IMR-90 (cell line): ENCODE measurements around the gene TOE1. TPM values are rescaled to one million over a fixed set of nuclear protein-coding genes. Genes with fewer than 3 reads are reported as not detected.
A peak's percentile ranks its signal among the peaks of the same experiment; 100 is the strongest.

Source experiments
- ATAC-seq: fragments of 200-7000 bp; cut with Tn5 transposase; 2 replicates; pipeline ENCODE4 v1.9.1; 2020; ENCODE audit warnings: low read depth, mild to moderate bottlenecking, moderate library complexity
- BruUV-seq: library from RNA; stranded (reverse); fragments of 400-500 nt; replicated peaks from 2 replicates; lab custom pipeline; 2021; lab: Mats Ljungman, UMichigan
- CTCF ChIA-PET: fragments of 300-600 bp; formaldehyde crosslinking; extraction: SDS; loops from one replicate; lab custom pipeline; 2021; ENCODE audit warnings: antibody characterized with exemption; lab: Yijun Ruan, JAX
- POLR2A ChIA-PET: fragments of 300-600 bp; sonication (Branson Sonifier 250); formaldehyde crosslinking; loops from one replicate; lab custom pipeline; 2022; ENCODE audit warnings: antibody characterized with exemption; ENCODE audit not compliant: unreplicated experiment; lab: Charles Lee
- DNase-seq: peaks from one replicate; pipeline ENCODE4 v3.0.0; 2013
- H2AFZ ChIP-seq: replicated peaks from 2 replicates; pipeline ENCODE3; 2013; ENCODE audit warnings: low read length, mild to moderate bottlenecking; ENCODE audit not compliant: poor library complexity
- H2AK5ac ChIP-seq: 2 replicates; pipeline ENCODE4 v1.6.1; 2013; ENCODE audit warnings: low read depth, low read length, inconsistent platforms
- H2AK9ac ChIP-seq: replicated peaks from 2 replicates; pipeline ENCODE3; 2013; ENCODE audit warnings: mild to moderate bottlenecking, low read depth, low read length, moderate library complexity; ENCODE audit not compliant: poor library complexity
- H2BK120ac ChIP-seq: 2 replicates; pipeline ENCODE4 v1.6.1; 2013; ENCODE audit warnings: low read depth, low read length, inconsistent platforms
- H2BK15ac ChIP-seq: 3 replicates; pipeline ENCODE4 v1.6.1; 2013; ENCODE audit warnings: low read depth, low read length, inconsistent platforms
- H2BK20ac ChIP-seq: 2 replicates; pipeline ENCODE4 v1.6.1; 2013; ENCODE audit warnings: low read depth, mild to moderate bottlenecking, inconsistent platforms, low read length, moderate library complexity
- H2BK5ac ChIP-seq: 2 replicates; pipeline ENCODE4 v1.6.1; 2013; ENCODE audit warnings: mild to moderate bottlenecking, low read depth, low read length, inconsistent platforms; ENCODE audit not compliant: poor library complexity, severe bottlenecking
- H3K14ac ChIP-seq: replicated peaks from 2 replicates; pipeline ENCODE4 v1.6.1; 2013; ENCODE audit warnings: low read depth, low read length, inconsistent platforms
- H3K18ac ChIP-seq: 2 replicates; pipeline ENCODE4 v1.6.1; 2013; ENCODE audit warnings: low read depth, low read length, control low read depth
- H3K23ac ChIP-seq: 2 replicates; pipeline ENCODE4 v1.6.1; 2013; ENCODE audit warnings: low read depth, low read length, inconsistent platforms
- H3K27ac ChIP-seq: 2 replicates; pipeline ENCODE4 v1.5.1; 2013; ENCODE audit warnings: mild to moderate bottlenecking, control low read depth, low read length; ENCODE audit not compliant: insufficient read depth
- H3K27me3 ChIP-seq: 2 replicates; pipeline ENCODE4 v1.6.1; 2013; ENCODE audit warnings: low read length; ENCODE audit not compliant: control insufficient read depth, insufficient read depth
- H3K36me3 ChIP-seq: 2 replicates; pipeline ENCODE4 v1.6.1; 2013; ENCODE audit warnings: low read length, mixed read lengths; ENCODE audit not compliant: control insufficient read depth, insufficient read depth
- H3K4ac ChIP-seq: 2 replicates; pipeline ENCODE4 v1.6.1; 2013; ENCODE audit warnings: low read depth, low read length, inconsistent platforms
- H3K4me1 ChIP-seq: 2 replicates; pipeline ENCODE4 v1.6.1; 2013; ENCODE audit warnings: low read length, mixed read lengths; ENCODE audit not compliant: control insufficient read depth, insufficient read depth
- H3K4me2 ChIP-seq: 2 replicates; pipeline ENCODE4 v1.6.1; 2013; ENCODE audit warnings: low read depth, mild to moderate bottlenecking, control low read depth, low read length, moderate library complexity
- H3K4me3 ChIP-seq: 2 replicates; pipeline ENCODE4 v1.5.1; 2013; ENCODE audit warnings: low read depth, mild to moderate bottlenecking, control low read depth, low read length, moderate library complexity; ENCODE audit not compliant: insufficient read depth
- H3K56ac ChIP-seq: 2 replicates; pipeline ENCODE4 v1.6.1; 2013; ENCODE audit warnings: low read length, inconsistent platforms; ENCODE audit not compliant: insufficient read depth; ENCODE audit errors: extremely low read depth
- H3K79me1 ChIP-seq, 2 experiments: 2 replicates each; pipeline ENCODE4 v1.6.1; 2013; ENCODE audit warnings: low read length in 2 of 2, inconsistent platforms in 1 of 2, low read depth in 1 of 2
- H3K9ac ChIP-seq: 2 replicates; pipeline ENCODE4 v1.6.1; 2013; ENCODE audit warnings: low read depth, low read length, control low read depth
- H3K9me1 ChIP-seq: 2 replicates; pipeline ENCODE4 v1.6.1; 2013; ENCODE audit warnings: low read length, inconsistent platforms; ENCODE audit not compliant: insufficient read depth
- H3K9me3 ChIP-seq: 2 replicates; pipeline ENCODE4 v1.6.1; 2013; ENCODE audit warnings: low read length; ENCODE audit not compliant: control insufficient read depth, insufficient read depth
- H4K20me1 ChIP-seq: 2 replicates; pipeline ENCODE4 v1.6.1; 2013; ENCODE audit warnings: low read length, inconsistent platforms; ENCODE audit not compliant: insufficient read depth
- H4K5ac ChIP-seq: 2 replicates; pipeline ENCODE4 v1.6.1; 2013; ENCODE audit warnings: mild to moderate bottlenecking, low read depth, low read length, control low read depth
- H4K8ac ChIP-seq, 2 experiments: 2 replicates each; pipeline ENCODE4 v1.6.1; 2013; ENCODE audit warnings: low read depth in 2 of 2, low read length in 2 of 2, control low read depth in 1 of 2, inconsistent platforms in 1 of 2
- H4K91ac ChIP-seq: 2 replicates; pipeline ENCODE4 v1.6.1; 2013; ENCODE audit warnings: low read depth, low read length, inconsistent platforms; ENCODE audit not compliant: insufficient read depth
- BHLHE40 ChIP-seq: fragments of 150-350 bp; IDR thresholded peaks from 2 replicates; pipeline ENCODE4 v1.6.1; 2016; ENCODE audit warnings: mild to moderate bottlenecking, low read depth, low read length
- CEBPB ChIP-seq: IDR thresholded peaks from 2 replicates; pipeline ENCODE4 v1.6.1; 2012; ENCODE audit warnings: low read depth, low read length, improper control_type of control experiment
- CHD1 ChIP-seq: IDR thresholded peaks from 2 replicates; pipeline ENCODE4 v1.6.1; 2012; ENCODE audit warnings: low read depth, low read length, improper control_type of control experiment
- CTCF ChIP-seq: conservative IDR thresholded peaks from 2 replicates; pipeline ENCODE4 v1.5.1; 2012; ENCODE audit warnings: mild to moderate bottlenecking, low read depth, low read length, improper control_type of control experiment
- ELK1 ChIP-seq: fragments of 150-350 bp; IDR thresholded peaks from 2 replicates; pipeline ENCODE4 v1.6.1; 2016; ENCODE audit warnings: low read depth, mild to moderate bottlenecking, low read length, moderate library complexity, borderline replicate concordance
- MAFK ChIP-seq: IDR thresholded peaks from 2 replicates; pipeline ENCODE4 v1.6.1; 2012; ENCODE audit warnings: low read depth, low read length, improper control_type of control experiment
- MAZ ChIP-seq: IDR thresholded peaks from 2 replicates; pipeline ENCODE4 v1.6.1; 2012; ENCODE audit warnings: low read depth, mild to moderate bottlenecking, low read length, improper control_type of control experiment, moderate library complexity, borderline replicate concordance
- MXI1 ChIP-seq: IDR thresholded peaks from 2 replicates; pipeline ENCODE4 v1.6.1; 2012; ENCODE audit warnings: low read depth, mild to moderate bottlenecking, low read length, moderate library complexity, borderline replicate concordance
- POLR2A ChIP-seq: IDR thresholded peaks from 2 replicates; pipeline ENCODE4 v1.6.1; 2012; ENCODE audit warnings: mild to moderate bottlenecking, low read depth, low read length
- RAD21 ChIP-seq: IDR thresholded peaks from 2 replicates; pipeline ENCODE4 v1.6.1; 2012; ENCODE audit warnings: low read length, improper control_type of control experiment
- RCOR1 ChIP-seq: IDR thresholded peaks from 2 replicates; pipeline ENCODE4 v1.6.1; 2012; ENCODE audit warnings: mild to moderate bottlenecking, low read length, improper control_type of control experiment; ENCODE audit not compliant: insufficient replicate concordance
- RFX5 ChIP-seq: IDR thresholded peaks from 2 replicates; pipeline ENCODE4 v1.8.0; 2012; ENCODE audit warnings: low read depth, mild to moderate bottlenecking, low read length, moderate library complexity
- SMC3 ChIP-seq: fragments of 150-350 bp; IDR thresholded peaks from 2 replicates; pipeline ENCODE4 v1.6.1; 2016; ENCODE audit warnings: low read depth, mild to moderate bottlenecking, antibody characterized with exemption, low read length, moderate library complexity
- WGBS, 2 experiments: methylation state at CpG; one replicate each; pipeline versions ENCODE4 v1.1.5 to v1.1.7; 2013; ENCODE audit warnings: missing lambda C conversion rate in 2 of 2; ENCODE audit not compliant: insufficient read length in 1 of 2; ENCODE audit errors: extremely low coverage in 2 of 2; 5-methylcytosine and 5-hydroxymethylcytosine counted together
- dilution Hi-C: fragments of 300-500 bp; cut with HindIII; formaldehyde crosslinking; loops from one replicate; pipeline ENCODE4 v1.14.3; 2018; ENCODE audit warnings: low sequenced_read_pairs; ENCODE audit not compliant: unreplicated experiment
- in situ Hi-C: fragments of 300-500 bp; cut with MboI; formaldehyde crosslinking; loops from 3 replicates; pipeline ENCODE4 v1.14.3; 2019; ENCODE audit warnings: low sequenced_read_pairs, inconsistent platforms, mixed read lengths
- intact Hi-C: fragments of 100-400 bp; cut with micrococcal nuclease; formaldehyde crosslinking; loops from 2 replicates; pipeline ENCODE4 v1.10.0; 2022
- polyA plus RNA-seq, 3 experiments: library from polyadenylated mRNA; depleted of rRNA; stranded (reverse); fragments of >200 nt; gene quantifications; 2 replicates each; pipeline ENCODE4 v1.2.3, GENCODE V29; 2012; ENCODE audit warnings: low replicate concordance in 1 of 3
- total RNA-seq: library from RNA; depleted of rRNA; stranded (reverse); fragments of >200 nt; gene quantifications from 2 replicates; pipeline ENCODE4 v1.2.3, GENCODE V29; 2012

The TOE1 gene
- total and polyA plus RNA-seq, 2 of the 4 experiments (the other 2 are of a cell fraction): 15.5 to 18.6 TPM

GRCh38 chr1:45380730-45381129 lies 40.8 kb downstream of the TOE1 start:
- no peak overlapping the region for H3K9ac ChIP-seq
- no peak for TF ChIP-seq ELK1
- TF ChIP-seq MXI1: no peak
- no peak for TF ChIP-seq RCOR1
- TF ChIP-seq SMC3: no peak
- TF ChIP-seq CHD1: no peak
- no peak for TF ChIP-seq MAZ
- TF ChIP-seq CEBPB: no peak
- no peak for TF ChIP-seq CTCF
- TF ChIP-seq RAD21: no peak
- no peak for TF ChIP-seq MAFK
- no peak for TF ChIP-seq POLR2A
- TF ChIP-seq BHLHE40: no peak
- TF ChIP-seq RFX5: no peak
- no peak overlapping the region for H3K23ac ChIP-seq
- H3K18ac ChIP-seq: no peak overlapping the region
- H3K9me3 ChIP-seq: no peaks in the 10 kb centered on the region
- no peaks in the 10 kb centered on the region for H3K27me3 ChIP-seq
- no peak overlapping the region for H2BK15ac ChIP-seq
- no peak overlapping the region for H2AK5ac ChIP-seq
- in situ Hi-C loops: no loop called here
- H4K91ac ChIP-seq: no peak overlapping the region
- H4K20me1 ChIP-seq: no peaks in the 10 kb centered on the region
- WGBS, 2 experiments: no CpG with 5 or more reads among the region's 1 CpG
- H3K56ac ChIP-seq: no peak overlapping the region
- no peaks in the 10 kb centered on the region for H3K36me3 ChIP-seq
- no peak overlapping the region for H2AFZ ChIP-seq
- H2BK120ac ChIP-seq: no peak overlapping the region
- H3K4me2 ChIP-seq: no peak overlapping the region
- no peaks in the 10 kb centered on the region for H3K79me1 ChIP-seq
- no peak overlapping the region for H3K4me3 ChIP-seq
- peaks cover 4% of the 10 kb centered on the region; the same call in 1 of the 2 replicates for H3K9me1 ChIP-seq
- H3K4ac ChIP-seq: no peak overlapping the region
- no peak overlapping the region for H4K5ac ChIP-seq
- no peaks in the 10 kb centered on the region; the same call in 1 of the 2 replicates for H3K4me1 ChIP-seq
- BruUV-seq: no TSS peak
- no peak overlapping the region for H2BK5ac ChIP-seq
- dilution Hi-C loops: no loop called here
- H3K14ac ChIP-seq: no peak overlapping the region
- intact Hi-C loops: no loop called here
- H2BK20ac ChIP-seq: no peak overlapping the region
- ATAC-seq: peak; percentile 40; the same call in 1 of the 2 replicates
- no peak overlapping the region for H3K27ac ChIP-seq
- CTCF ChIA-PET: interaction anchor here (1.5 kb wide), 1 partner anchor 21 kb away, joined by 4 read pairs; no protein-coding TSS in a partner anchor
- no peak overlapping the region for H2AK9ac ChIP-seq
- POLR2A ChIA-PET: no interaction called here
- H4K8ac ChIP-seq: no peak overlapping the region
- no peak for DNase-seq
